Esophagus muscularis mucosa (tissue), 3 donors: Measurements from ENCODE around the gene RNF26.

ENCODE experiments used
- CTCF ChIP-seq, 3 experiments: fragments of 200-600 bp in 2 of 3; fragments of 450-650 bp in 1 of 3; sonication (generic) in 2 of 3; IDR thresholded peaks; one replicate each; pipeline ENCODE4 v1.5.1; 2017 to 2019; ENCODE audit warnings: antibody characterized with exemption in 3 of 3, mild to moderate bottlenecking in 2 of 3, moderate library complexity in 1 of 3
- POLR2AphosphoS5 ChIP-seq, 2 donors: sonication (generic); formaldehyde crosslinking; IDR thresholded peaks; one replicate each; pipeline ENCODE4 v1.6.1; 2017; ENCODE audit warnings: antibody characterized with exemption in 2 of 2

GRCh38 chr11:119337581-119338317 lies 3.4 kb downstream of the RNF26 start:
- no peak for TF ChIP-seq POLR2AphosphoS5 (IDR thresholded peaks at IDR 0.05)
- TF ChIP-seq CTCF (IDR thresholded peaks at IDR 0.05) = no peak
